Endothelial cell of umbilical vein (primary cell): Measurements from ENCODE around the gene PCNX4.

Source experiments
- CTCF ChIP-seq, 2 donors: IDR thresholded peaks; 1 replicate in 1 of 2; 2 replicates in 1 of 2; pipeline ENCODE4 v1.5.1; 2011; ENCODE audit warnings: low read length in 2 of 2, mild to moderate bottlenecking in 2 of 2, moderate library complexity in 2 of 2, control low read depth in 1 of 2, inconsistent platforms in 1 of 2, low read depth in 1 of 2; ENCODE audit not compliant: insufficient read depth in 1 of 2; ENCODE audit errors: extremely low read depth in 1 of 2
- POLR2A ChIP-seq: IDR thresholded peaks from 2 replicates; pipeline ENCODE4 v1.6.1; 2012; ENCODE audit warnings: low read depth, mild to moderate bottlenecking, control low read depth, low read length

- TF ChIP-seq CTCF (IDR thresholded peaks at IDR 0.05; ENCODE audit: extremely low read depth in 1 of 2, insufficient read depth in 1 of 2, low read depth in 1 of 2, low read length in 2 of 2), result no peak
- TF ChIP-seq POLR2A, result no peak
Observed at GRCh38 chr14:60195179-60195810, 103.6 kb downstream of the PCNX4 start.
